ENCODE measurements around the gene RND2.
"Not testable (repeated sequence)": the region's sequence is repeated elsewhere in the genome, so short reads cannot be mapped to it uniquely, and the experiment has no call there.

Gene RND2

DNA sequence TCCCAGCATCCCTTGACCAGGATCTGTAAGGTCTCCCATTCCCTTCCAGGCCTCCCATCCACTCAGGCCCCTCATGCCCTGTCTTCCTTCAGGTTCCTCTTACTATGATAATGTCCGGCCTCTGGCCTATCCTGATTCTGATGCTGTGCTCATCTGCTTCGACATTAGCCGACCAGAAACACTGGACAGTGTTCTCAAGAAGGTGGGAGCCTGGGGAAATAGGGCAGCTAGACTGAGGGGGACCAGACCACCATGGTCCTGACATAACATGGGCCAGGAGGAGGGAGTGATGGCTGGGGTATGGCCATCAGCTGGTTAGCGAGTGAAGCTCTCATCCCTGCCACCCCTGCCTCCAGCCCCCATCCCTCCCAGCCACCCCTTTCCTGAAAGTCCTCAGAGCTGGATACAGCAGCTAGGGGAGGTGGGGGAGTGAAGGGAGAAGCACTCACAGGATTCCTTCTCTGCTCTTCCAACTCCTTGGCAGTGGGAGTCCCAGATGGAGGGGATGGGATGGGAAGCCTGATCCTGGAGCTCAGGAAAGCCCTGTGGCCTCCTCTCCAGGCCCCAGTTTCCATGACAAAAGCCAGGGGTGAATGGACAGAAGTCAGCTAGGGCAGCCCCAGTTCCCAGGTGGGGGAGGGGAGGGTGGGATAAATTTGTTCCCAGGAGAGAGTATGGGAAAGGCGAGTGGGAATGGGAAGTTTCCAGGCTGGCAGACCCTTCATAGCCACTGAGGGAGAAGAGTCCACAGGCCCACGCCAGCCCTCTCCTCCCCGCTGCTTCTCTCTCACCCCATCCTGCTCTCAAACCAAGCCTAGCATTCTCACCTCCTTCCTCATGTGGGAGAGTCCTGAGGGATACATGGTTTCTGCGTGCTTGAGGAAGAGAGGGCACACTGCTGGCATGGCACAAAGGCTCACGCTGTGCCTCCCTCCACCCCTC lies 2.3 kb downstream of the RND2 start:
- no peak for DNase-seq (ENCODE audit: low read depth)

- DNase-seq (ENCODE audit: low read depth), result no peak
These were observed 3.3 kb downstream of the RND2 start for GRCh38 chr17:43028221-43028861.

GRCh38 chr17:43030137-43030767 lies 5.2 kb downstream of the RND2 start:
- no peak for DNase-seq (ENCODE audit: low read depth)

- DNase-seq (ENCODE audit: low read depth), result no peak
These were observed 6.6 kb downstream of the RND2 start for GRCh38 chr17:43031666-43032065.

DNA sequence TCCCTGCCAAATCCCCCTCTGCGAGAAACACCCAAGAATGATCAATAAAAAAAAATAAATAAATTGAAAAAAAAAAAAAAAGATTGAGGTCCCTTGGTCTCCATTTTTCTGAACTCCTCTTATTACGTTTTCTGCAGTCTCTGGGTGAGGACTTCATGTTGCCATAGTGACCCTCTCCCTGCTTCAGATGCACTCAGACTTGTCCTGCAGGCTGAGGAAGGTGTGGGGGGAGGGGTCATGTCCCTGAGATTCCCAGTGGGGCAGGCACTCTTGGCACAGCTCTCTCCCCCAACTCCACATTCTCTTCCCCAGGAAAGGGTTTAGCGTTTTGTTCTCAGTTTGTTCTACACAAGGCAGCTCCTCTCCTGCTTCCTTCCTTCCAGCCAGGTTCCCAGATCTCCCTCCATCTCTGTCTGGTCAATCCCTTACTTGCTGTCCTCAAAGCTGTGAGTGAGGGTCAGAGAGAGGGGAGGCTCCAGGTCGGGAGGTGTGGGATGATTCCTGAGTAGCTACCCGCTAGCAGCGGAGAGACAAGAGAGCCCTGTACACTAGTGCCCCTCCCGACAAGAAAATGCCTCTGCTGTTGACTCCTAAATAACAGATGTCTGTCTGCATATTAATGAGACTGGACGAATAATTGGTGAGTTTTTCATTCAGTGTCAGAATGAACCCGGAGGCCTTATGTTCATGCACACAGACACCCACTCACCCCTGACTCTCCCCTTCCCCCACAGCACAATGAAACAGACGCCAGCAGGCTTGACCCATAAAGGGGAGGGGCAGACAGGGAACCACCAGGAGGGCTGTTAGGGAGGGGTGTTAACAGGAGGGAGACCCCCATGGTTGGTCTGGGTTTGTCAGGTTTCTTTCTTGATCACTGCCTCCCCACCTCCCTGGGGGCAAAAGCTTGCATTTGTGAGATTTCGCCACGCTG lies 9.2 kb downstream of the RND2 start:
- no peak for DNase-seq (ENCODE audit: low read depth)

GRCh38 chr17:43034894-43035293 lies 9.9 kb downstream of the RND2 start:
- DNase-seq (ENCODE audit: low read depth), result no peak

- DNase-seq (ENCODE audit: low read depth), result no peak
These were observed 14.6 kb downstream of the RND2 start for GRCh38 chr17:43039646-43040045.

DNA sequence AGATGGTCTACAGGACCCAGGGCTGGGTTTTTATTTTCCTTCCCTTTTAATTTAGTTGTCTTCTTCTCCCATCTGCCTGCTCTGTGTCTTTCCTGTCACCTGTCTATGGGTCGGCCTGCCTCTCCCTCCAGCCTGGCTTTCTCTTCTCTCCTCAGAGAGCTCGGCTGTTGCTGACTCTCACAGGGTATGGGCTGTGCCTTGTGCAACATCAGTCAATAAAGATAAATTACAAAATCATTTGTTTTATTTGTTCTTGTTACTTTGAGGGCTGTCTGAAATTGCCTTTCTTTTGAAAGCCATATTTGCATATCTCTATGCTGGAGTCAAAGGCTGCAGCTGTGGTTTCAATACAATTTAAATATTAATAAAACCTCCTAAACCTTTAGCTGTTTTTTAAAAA lies 15.6 kb downstream of the RND2 start:
- no peak for DNase-seq (ENCODE audit: low read depth)

GRCh38 chr17:43042025-43042628 lies 17.1 kb downstream of the RND2 start:
- DNase-seq (ENCODE audit: low read depth), result no peak

- DNase-seq (ENCODE audit: low read depth), result no peak
These were observed 18.3 kb downstream of the RND2 start for GRCh38 chr17:43043307-43043706.

DNA sequence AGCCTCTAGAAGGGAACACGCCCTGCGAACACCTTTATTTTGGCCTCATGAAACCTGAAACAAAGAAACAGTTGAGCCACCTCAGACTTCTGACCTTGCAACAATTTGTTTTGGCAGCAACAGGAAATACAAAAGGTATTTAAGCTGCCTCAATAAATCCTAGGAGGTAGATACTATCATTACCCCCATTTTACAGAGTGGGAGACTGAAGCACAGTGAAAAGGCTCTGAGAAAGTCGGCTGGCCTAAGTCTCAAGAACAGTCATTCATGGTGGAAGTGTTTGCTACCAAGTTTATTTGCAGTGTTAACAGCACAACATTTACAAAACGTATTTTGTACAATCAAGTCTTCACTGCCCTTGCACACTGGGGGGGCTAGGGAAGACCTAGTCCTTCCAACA lies 19.0 kb downstream of the RND2 start:
- no peak for DNase-seq (ENCODE audit: low read depth)

DNA sequence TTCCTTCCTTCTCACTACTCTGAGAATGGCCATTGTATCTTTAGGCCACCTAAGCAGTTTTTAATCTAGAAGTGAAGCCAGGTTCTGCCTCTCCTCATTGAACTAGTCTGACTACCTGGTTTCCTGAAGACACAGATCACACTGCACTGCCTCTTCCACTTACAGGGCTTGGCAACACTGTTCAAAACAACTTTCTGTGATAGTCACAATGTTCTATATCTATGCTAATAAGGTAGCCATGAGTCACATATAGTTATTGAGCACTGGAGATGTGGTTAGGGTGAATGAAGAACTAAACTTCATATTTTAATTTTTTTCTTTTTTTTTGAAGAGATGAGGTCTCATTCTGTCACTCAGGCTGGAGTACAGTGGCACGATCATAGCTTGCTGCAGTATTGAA lies 26.9 kb downstream of the RND2 start:
- no peak for DNase-seq (ENCODE audit: low read depth)

DNA sequence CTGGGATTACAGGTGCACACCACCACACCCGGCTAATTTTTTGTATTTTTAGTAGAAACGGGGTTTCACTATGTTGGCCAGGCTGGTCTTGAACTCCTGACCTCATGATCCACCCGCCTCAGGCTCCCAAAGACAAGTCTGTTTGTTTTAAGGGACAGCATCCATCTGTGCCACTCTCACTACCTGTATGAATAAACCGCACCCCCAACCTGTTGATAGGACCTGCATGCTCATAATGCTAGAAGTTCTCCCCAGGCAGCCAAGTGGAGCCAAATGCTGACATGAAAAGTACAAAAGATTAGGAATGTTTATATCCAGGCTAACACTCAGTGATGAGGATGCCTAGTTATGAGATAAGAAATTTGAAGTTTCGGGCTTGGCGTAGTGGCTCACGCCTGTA lies 28.0 kb downstream of the RND2 start:
- DNase-seq (ENCODE audit: low read depth), result not testable (repeated sequence)

DNA sequence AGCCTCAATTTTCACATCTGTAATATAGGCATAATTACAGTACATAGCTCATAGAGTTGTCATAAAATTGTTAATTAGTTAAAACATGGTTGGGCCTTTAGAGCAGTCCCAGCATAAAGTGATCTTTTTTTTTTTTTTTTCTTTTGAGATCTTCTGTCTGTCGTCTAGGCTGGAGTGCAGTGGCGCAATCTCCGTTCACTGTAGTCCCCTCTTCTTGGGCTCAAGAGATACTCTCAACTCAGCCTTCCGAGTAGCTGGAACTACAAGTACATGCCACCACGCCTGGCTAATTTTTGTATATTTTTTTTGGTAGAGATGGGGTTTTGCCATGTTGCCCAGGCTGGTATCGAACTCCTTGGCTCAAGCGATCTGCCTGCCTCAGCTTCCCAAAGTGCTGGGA lies 31.0 kb downstream of the RND2 start:
- no peak for DNase-seq (ENCODE audit: low read depth)

DNA sequence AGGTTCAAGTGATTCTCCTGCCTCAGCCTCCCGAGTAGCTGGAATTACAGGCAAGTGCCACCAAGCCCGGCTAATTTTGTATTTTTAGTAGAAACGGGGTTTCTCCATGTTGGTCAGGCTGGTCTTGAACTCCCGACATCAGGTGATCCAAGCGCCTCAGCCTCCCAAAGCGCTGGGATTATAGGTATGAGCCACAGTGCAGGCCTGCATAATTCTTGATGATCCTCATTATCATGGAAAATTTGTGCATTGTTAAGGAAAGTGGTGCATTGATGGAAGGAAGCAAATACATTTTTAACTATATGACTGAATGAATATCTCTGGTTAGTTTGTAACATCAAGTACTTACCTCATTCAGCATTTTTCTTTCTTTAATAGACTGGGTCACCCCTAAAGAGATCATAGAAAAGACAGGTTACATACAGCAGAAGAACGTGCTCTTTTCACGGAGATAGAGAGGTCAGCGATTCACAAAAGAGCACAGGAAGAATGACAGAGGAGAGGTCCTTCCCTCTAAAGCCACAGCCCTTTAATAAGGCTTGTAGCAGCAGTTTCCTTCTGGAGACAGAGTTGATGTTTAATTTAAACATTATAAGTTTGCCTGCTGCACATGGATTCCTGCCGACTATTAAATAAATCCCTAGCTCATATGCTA lies 38.1 kb downstream of the RND2 start:
- DNase-seq (ENCODE audit: low read depth), result no peak

DNA sequence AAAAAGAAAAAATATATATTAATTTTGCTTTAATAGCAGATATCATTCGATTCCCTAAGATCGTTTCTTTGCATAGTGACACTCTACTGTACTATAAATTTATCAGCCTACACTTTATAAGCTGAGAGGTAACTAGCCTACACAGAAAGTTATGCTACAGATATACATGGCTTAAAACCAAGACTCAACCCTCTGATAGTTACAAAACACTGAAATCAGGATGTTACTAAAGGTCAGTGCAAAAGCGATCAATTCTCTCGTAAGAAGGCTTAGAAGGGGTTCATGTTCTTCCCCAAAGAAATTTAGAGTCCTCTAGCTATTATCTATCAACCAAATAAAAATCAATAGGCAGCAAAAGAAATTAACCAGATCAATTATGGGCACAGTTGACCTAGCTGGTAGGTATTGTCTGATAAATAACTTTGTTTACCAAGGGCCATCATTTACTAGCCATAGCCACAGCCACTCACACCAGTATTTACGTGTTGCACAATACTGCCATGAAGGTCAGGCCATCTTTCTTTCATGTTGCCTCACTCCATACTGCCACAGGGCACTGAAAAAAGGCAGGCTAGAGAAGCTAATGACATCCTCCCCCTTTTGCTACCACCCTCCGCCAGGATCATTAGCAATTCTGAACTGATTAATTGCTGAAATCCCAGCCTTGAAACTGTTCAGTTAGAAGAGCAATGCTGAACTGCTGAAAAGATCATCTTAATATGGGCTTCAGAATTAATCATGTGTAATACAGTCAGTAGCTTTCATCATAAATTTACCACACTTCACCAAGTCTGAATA lies 43.7 kb downstream of the RND2 start:
- DNase-seq (ENCODE audit: low read depth), result no peak

- no peak for DNase-seq (ENCODE audit: low read depth)
These were observed 44.4 kb downstream of the RND2 start for GRCh38 chr17:43069368-43069898.

- DNase-seq (ENCODE audit: low read depth), result no peak
These were observed 45.2 kb downstream of the RND2 start for GRCh38 chr17:43070257-43070656.

- no peak for DNase-seq (ENCODE audit: low read depth)
These were observed 45.8 kb downstream of the RND2 start for GRCh38 chr17:43070872-43071271.

DNA sequence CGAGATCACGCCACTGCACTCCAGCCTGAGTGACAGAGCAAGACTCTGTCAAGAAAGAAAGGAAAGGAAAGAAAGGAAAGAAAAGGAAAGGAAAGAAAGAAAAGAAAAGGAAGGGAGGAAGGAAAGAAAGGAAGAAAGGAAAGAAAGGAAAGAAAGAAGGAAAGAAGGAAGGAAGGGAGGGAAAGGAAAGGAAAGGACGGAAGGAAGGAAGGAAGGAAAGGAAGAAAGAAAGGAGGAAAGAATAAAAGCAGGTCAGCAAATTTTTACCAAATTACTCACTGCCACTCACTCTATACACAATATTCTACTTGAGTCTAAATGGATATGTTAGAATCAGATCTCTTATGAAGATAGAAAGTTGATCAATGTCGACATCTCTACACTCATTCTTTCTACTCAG lies 49.8 kb downstream of the RND2 start:
- no peak for DNase-seq (ENCODE audit: low read depth)

Measured in HS-5 (cell line).